GM12892 (cell line): Measurements from ENCODE around the gene AGR2.

Source experiments
- POLR2A ChIP-seq: IDR thresholded peaks from 2 replicates; pipeline ENCODE4 v1.6.1; 2011; ENCODE audit warnings: low read depth, low read length, control low read depth
- POLR2AphosphoS5 ChIP-seq: IDR thresholded peaks from 2 replicates; pipeline ENCODE4 v1.6.1; 2011; ENCODE audit warnings: low read depth, low read length, control low read depth
- TAF1 ChIP-seq: IDR thresholded peaks from 2 replicates; pipeline ENCODE4 v1.6.1; 2011; ENCODE audit warnings: low read depth, mild to moderate bottlenecking, control low read depth, low read length, borderline replicate concordance

DNA sequence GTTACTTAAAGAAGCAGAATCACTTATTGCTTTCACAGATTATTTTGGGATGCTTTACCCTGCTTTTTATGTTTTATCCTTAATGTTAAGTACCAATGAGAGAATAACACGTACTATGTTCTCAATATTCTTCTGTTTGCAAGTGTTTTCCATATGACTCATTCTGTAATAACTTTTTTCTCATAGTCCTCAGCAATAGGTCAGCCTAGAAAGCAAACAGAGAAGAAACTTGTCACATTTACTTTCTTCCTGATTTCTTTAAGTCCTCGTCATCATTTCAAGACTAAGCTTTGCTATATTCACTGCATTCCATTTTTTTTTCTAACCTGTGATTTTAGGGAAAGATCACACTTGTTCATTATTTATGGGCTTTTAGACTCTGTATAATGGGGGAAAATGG, 6.8 kb upstream of the AGR2 start:
- TF ChIP-seq TAF1, result no peak
- TF ChIP-seq POLR2A, result no peak
- TF ChIP-seq POLR2AphosphoS5, result no peak
